HEK293 (cell line): Measurements from ENCODE around the gene GLUD2.

ENCODE experiments used
- CTCF ChIA-PET: fragments of 350-600 bp; formaldehyde crosslinking; extraction: SDS; loops from one replicate; lab custom pipeline; 2021; ENCODE audit warnings: antibody characterized with exemption; lab: Yijun Ruan, JAX
- POLR2A ChIA-PET: fragments of 300-600 bp; formaldehyde crosslinking; extraction: SDS; loops from one replicate; lab custom pipeline; 2020; ENCODE audit warnings: antibody characterized with exemption, inconsistent platforms; lab: Yijun Ruan, JAX
- H3K27ac ChIP-seq: fragments of 200-500 bp; sonication (Bioruptor generic); 2 replicates; pipeline ENCODE4 v1.5.1; 2014; ENCODE audit warnings: low read depth, low read length, control low read depth, inconsistent platforms; ENCODE audit errors: extremely low read depth
- H3K36me3 ChIP-seq, 2 experiments: fragments of 200-500 bp in 1 of 2; sonication (Bioruptor generic) in 1 of 2; 1 replicate in 1 of 2; 2 replicates in 1 of 2; pipeline ENCODE4 v1.5.1; 2014 to 2017; ENCODE audit warnings: inconsistent platforms in 2 of 2, low read length in 2 of 2; ENCODE audit not compliant: control insufficient read depth in 2 of 2, insufficient read depth in 1 of 2
- H3K4me1 ChIP-seq: fragments of 200-500 bp; sonication (Bioruptor generic); 2 replicates; pipeline ENCODE4 v1.5.1; 2014; ENCODE audit warnings: mild to moderate bottlenecking, low read length, inconsistent platforms; ENCODE audit not compliant: control insufficient read depth, insufficient read depth
- H3K4me3 ChIP-seq: 2 replicates; pipeline ENCODE4 v1.5.1; 2011; ENCODE audit warnings: low read depth, mild to moderate bottlenecking, control low read depth, low read length, moderate library complexity
- H3K9me3 ChIP-seq: fragments of 200-500 bp; sonication (Bioruptor generic); 2 replicates; pipeline ENCODE4 v1.5.1; 2014; ENCODE audit warnings: low read depth, low read length, inconsistent platforms; ENCODE audit not compliant: control insufficient read depth, insufficient read depth
- GFI1B ChIP-seq: fragments of 450-650 bp; formaldehyde crosslinking; IDR thresholded peaks from 2 replicates; pipeline ENCODE4 v1.5.1; 2016; ENCODE audit warnings: missing biosample characterization, missing genetic modification characterization
- GLI4 ChIP-seq: fragments of 450-650 bp; formaldehyde crosslinking; IDR thresholded peaks from 2 replicates; pipeline ENCODE4 v1.5.1; 2016; ENCODE audit warnings: missing biosample characterization, missing genetic modification characterization
- HOXC10 ChIP-seq: sonication (generic); formaldehyde crosslinking; IDR thresholded peaks from 2 replicates; pipeline ENCODE4 v1.8.1; 2023; ENCODE audit warnings: mild to moderate bottlenecking, missing genetic modification reagents
- MEIS1 ChIP-seq: sonication (generic); formaldehyde crosslinking; IDR thresholded peaks from 2 replicates; pipeline ENCODE4 v1.8.1; 2022; ENCODE audit warnings: missing genetic modification reagents, mild to moderate bottlenecking, borderline replicate concordance
- PRDM4 ChIP-seq: fragments of 450-650 bp; formaldehyde crosslinking; IDR thresholded peaks from 2 replicates; pipeline ENCODE4 v1.5.1; 2017; ENCODE audit warnings: missing biosample characterization, missing genetic modification characterization
- SCRT1 ChIP-seq: fragments of 450-650 bp; formaldehyde crosslinking; IDR thresholded peaks from 2 replicates; pipeline ENCODE4 v1.5.1; 2016; ENCODE audit warnings: missing biosample characterization, missing genetic modification characterization, borderline replicate concordance
- SP2 ChIP-seq: fragments of 450-650 bp; formaldehyde crosslinking; IDR thresholded peaks from 2 replicates; pipeline ENCODE4 v1.5.1; 2016; ENCODE audit warnings: missing biosample characterization, missing genetic modification characterization
- TRIM28 ChIP-seq: IDR thresholded peaks from 2 replicates; pipeline ENCODE4 v1.6.1; 2011; ENCODE audit warnings: low read length, control low read depth, borderline replicate concordance
- ZBTB20 ChIP-seq: fragments of 450-650 bp; formaldehyde crosslinking; IDR thresholded peaks from 2 replicates; pipeline ENCODE4 v1.5.1; 2016; ENCODE audit warnings: missing biosample characterization, missing genetic modification characterization
- ZBTB44 ChIP-seq: fragments of 450-650 bp; IDR thresholded peaks from 2 replicates; pipeline ENCODE4 v1.5.1; 2018; ENCODE audit warnings: missing biosample characterization, mild to moderate bottlenecking, missing genetic modification characterization
- ZBTB8A ChIP-seq: fragments of 450-650 bp; formaldehyde crosslinking; IDR thresholded peaks from 2 replicates; pipeline ENCODE4 v1.5.1; 2016; ENCODE audit warnings: missing biosample characterization, missing genetic modification characterization
- ZFP37 ChIP-seq: fragments of 450-650 bp; formaldehyde crosslinking; IDR thresholded peaks from 2 replicates; pipeline ENCODE4 v1.5.1; 2016; ENCODE audit warnings: missing biosample characterization, missing genetic modification characterization
- ZNF121 ChIP-seq: fragments of 450-650 bp; formaldehyde crosslinking; IDR thresholded peaks from 2 replicates; pipeline ENCODE4 v1.5.1; 2016; ENCODE audit warnings: missing biosample characterization, missing genetic modification characterization
- ZNF138 ChIP-seq: fragments of 450-650 bp; formaldehyde crosslinking; IDR thresholded peaks from 2 replicates; pipeline ENCODE4 v1.5.1; 2016; ENCODE audit warnings: missing biosample characterization, missing genetic modification characterization, borderline replicate concordance
- ZNF146 ChIP-seq: fragments of 450-650 bp; formaldehyde crosslinking; IDR thresholded peaks from 2 replicates; pipeline ENCODE4 v1.5.1; 2016; ENCODE audit warnings: missing biosample characterization, missing genetic modification characterization
- ZNF16 ChIP-seq: fragments of 450-650 bp; formaldehyde crosslinking; IDR thresholded peaks from 2 replicates; pipeline ENCODE4 v1.5.1; 2016; ENCODE audit warnings: low read depth, missing biosample characterization, missing genetic modification characterization
- ZNF341 ChIP-seq: fragments of 450-650 bp; formaldehyde crosslinking; IDR thresholded peaks from 2 replicates; pipeline ENCODE4; 2016; ENCODE audit warnings: low read depth, missing biosample characterization, missing genetic modification characterization
- ZNF350 ChIP-seq: fragments of 450-650 bp; formaldehyde crosslinking; IDR thresholded peaks from 2 replicates; pipeline ENCODE4 v1.5.0; 2017; ENCODE audit warnings: missing biosample characterization, mild to moderate bottlenecking, missing genetic modification characterization
- ZNF366 ChIP-seq: fragments of 450-650 bp; formaldehyde crosslinking; conservative IDR thresholded peaks from 2 replicates; pipeline ENCODE4 v1.5.1; 2016; ENCODE audit warnings: missing biosample characterization, missing genetic modification characterization
- ZNF37A ChIP-seq: fragments of 450-650 bp; IDR thresholded peaks from 2 replicates; pipeline ENCODE4 v1.5.1; 2018; ENCODE audit warnings: missing biosample characterization, missing genetic modification characterization
- ZNF48 ChIP-seq: fragments of 450-650 bp; formaldehyde crosslinking; IDR thresholded peaks from 2 replicates; pipeline ENCODE4 v1.5.1; 2016; ENCODE audit warnings: missing biosample characterization, missing genetic modification characterization
- ZNF558 ChIP-seq: fragments of 450-650 bp; formaldehyde crosslinking; IDR thresholded peaks from 2 replicates; pipeline ENCODE4 v1.5.1; 2016; ENCODE audit warnings: missing biosample characterization, missing genetic modification characterization
- ZNF623 ChIP-seq: fragments of 450-650 bp; formaldehyde crosslinking; IDR thresholded peaks from 2 replicates; pipeline ENCODE4 v1.5.1; 2016; ENCODE audit warnings: missing biosample characterization, missing genetic modification characterization
- ZNF747 ChIP-seq: fragments of 450-650 bp; formaldehyde crosslinking; IDR thresholded peaks from 2 replicates; pipeline ENCODE4 v1.5.1; 2016; ENCODE audit warnings: missing biosample characterization, missing genetic modification characterization
- ZSCAN23 ChIP-seq: fragments of 450-650 bp; formaldehyde crosslinking; IDR thresholded peaks from 2 replicates; pipeline ENCODE4 v1.5.1; 2016; ENCODE audit warnings: missing biosample characterization, missing genetic modification characterization

The GLUD2 gene

GRCh38 chrX:121032531-121032930 is 14.9 kb upstream of the GLUD2 start:
- TF ChIP-seq ZNF747 (tag by site-specific recombination) (no peak), ZBTB20 (tag by site-specific recombination) (no peak), ZNF37A (no peak), ZNF366 (tag by site-specific recombination) (no peak), ZNF48 (tag by site-specific recombination) (no peak), ZNF558 (tag by site-specific recombination) (no peak), TRIM28 (no peak), SP2 (tag by site-specific recombination) (no peak), GFI1B (tag by site-specific recombination) (no peak), ZNF341 (tag by site-specific recombination) (no peak), ZNF350 (tag by site-specific recombination) (no peak), ZBTB8A (tag by site-specific recombination) (no peak), ZBTB44 (tag by site-specific recombination) (no peak), PRDM4 (tag by site-specific recombination) (no peak), ZNF138 (tag by site-specific recombination) (no peak), ZNF121 (tag by site-specific recombination) (no peak)
- no peak overlapping the region for H3K27ac ChIP-seq
- ChIA-PET CTCF (no interaction called here), POLR2A (no interaction called here)
- H3K4me1 ChIP-seq = no peaks in the 10 kb centered on the region
- no peak overlapping the region for H3K4me3 ChIP-seq
- no peaks in the 10 kb centered on the region for H3K9me3 ChIP-seq
- no peaks in the 10 kb centered on the region for H3K36me3 ChIP-seq

- POLR2A ChIA-PET = no interaction called here
These were observed 11.3 kb upstream of the GLUD2 start for GRCh38 chrX:121036137-121036536.

More at GRCh38 chrX:121036137-121036536, 11.3 kb upstream of the GLUD2 start:
- Histone ChIP-seq H3K36me3 (no peaks in the 10 kb centered on the region), H3K4me1 (no peaks in the 10 kb centered on the region), H3K4me3 (no peak overlapping the region), H3K9me3 (no peaks in the 10 kb centered on the region), H3K27ac (no peak overlapping the region)
- CTCF ChIA-PET = no interaction called here
- TF ChIP-seq ZNF146 (tag by site-specific recombination) (no peak), MEIS1 (CRISPR knock-in tag) (no peak), HOXC10 (no peak), ZSCAN23 (tag by site-specific recombination) (no peak), GFI1B (tag by site-specific recombination) (no peak), GLI4 (tag by site-specific recombination) (no peak), ZFP37 (tag by site-specific recombination) (no peak), PRDM4 (tag by site-specific recombination) (no peak), ZNF16 (no peak), ZNF623 (no peak), SCRT1 (tag by site-specific recombination) (no peak)
